Activated CD8-positive, alpha-beta memory T cell treated with anti-CD3 and anti-CD28 coated beads, Interleukin-2, amount 10 ng/mL, durations not matched to agents 7 days and 5 days (primary cell): ENCODE measurements around the gene AP3B1. TPM values are rescaled to one million over a fixed set of nuclear protein-coding genes. Genes with fewer than 3 reads are reported as not detected.
A peak's percentile ranks its signal among the peaks of the same experiment; 100 is the strongest.

Source experiments
- ATAC-seq: fragments of 150-1000 bp; cut with Tn5 transposase; one replicate; pipeline ENCODE4 v1.10.0; 2021; ENCODE audit warnings: moderate library complexity
- CTCF ChIA-PET: fragments of 350-600 bp; sonication (Branson Sonifier 250); formaldehyde crosslinking; loops from one replicate; lab custom pipeline; 2021; ENCODE audit warnings: antibody characterized with exemption; lab: Charles Lee
- DNase-seq: peaks from one replicate; pipeline ENCODE4 v3.0.0-alpha.2; 2020
- H3K27ac Mint-ChIP-seq: one replicate; pipeline ENCODE4 v1.8.0; 2021; ENCODE audit warnings: mild to moderate bottlenecking, mixed read lengths
- H3K27me3 Mint-ChIP-seq: one replicate; pipeline ENCODE4 v1.8.0; 2021; ENCODE audit warnings: mixed read lengths
- H3K36me3 Mint-ChIP-seq: one replicate; pipeline ENCODE4 v1.8.0; 2021; ENCODE audit warnings: mild to moderate bottlenecking, mixed read lengths
- H3K4me1 Mint-ChIP-seq: one replicate; pipeline ENCODE4 v1.8.0; 2021; ENCODE audit warnings: mixed read lengths
- H3K4me3 Mint-ChIP-seq: one replicate; pipeline ENCODE4 v1.8.0; 2021; ENCODE audit warnings: mild to moderate bottlenecking, moderate library complexity, mixed read lengths
- H3K9me3 Mint-ChIP-seq: one replicate; pipeline ENCODE4 v1.8.0; 2022; ENCODE audit warnings: low read depth, mixed read lengths
- total RNA-seq, 2 experiments: library from RNA; stranded (reverse); gene quantifications; one replicate each; pipeline ENCODE4 v1.2.3, GENCODE V29; 2021

Gene AP3B1
- total RNA-seq, 2 experiments from 2014 or later: 47.0 to 48.8 TPM

- Mint-ChIP-seq H3K36me3 (no peaks in the 10 kb centered on the region), H3K9me3 (no peaks in the 10 kb centered on the region), H3K4me1 (no peaks in the 10 kb centered on the region), H3K27me3 (no peaks in the 10 kb centered on the region), H3K4me3 (no peak overlapping the region), H3K27ac (no peak overlapping the region)
- ATAC-seq (no peak), DNase-seq (no peak)
- CTCF ChIA-PET: no interaction called here
Observed at GRCh38 chr5:77993141-77993854, 301.2 kb downstream of the AP3B1 start.

GRCh38 chr5:77991084-77991483 lies 303.4 kb downstream of the AP3B1 start:
- DNase-seq: no peak
- H3K27ac Mint-ChIP-seq: no peak overlapping the region
- H3K4me1 Mint-ChIP-seq: no peaks in the 10 kb centered on the region
- no peaks in the 10 kb centered on the region for H3K27me3 Mint-ChIP-seq
- ATAC-seq: no peak
- H3K36me3 Mint-ChIP-seq: no peaks in the 10 kb centered on the region
- CTCF ChIA-PET: no interaction called here
- no peaks in the 10 kb centered on the region for H3K9me3 Mint-ChIP-seq
- no peak overlapping the region for H3K4me3 Mint-ChIP-seq

GRCh38 chr5:77990020-77990419 lies 304.5 kb downstream of the AP3B1 start:
- CTCF ChIA-PET: no interaction called here
- H3K36me3 Mint-ChIP-seq: no peaks in the 10 kb centered on the region

GRCh38 chr5:77987988-77988387 lies 306.5 kb downstream of the AP3B1 start:
- Mint-ChIP-seq H3K4me3 (no peak overlapping the region), H3K9me3 (no peaks in the 10 kb centered on the region), H3K27me3 (peaks cover 7% of the 10 kb centered on the region), H3K4me1 (no peaks in the 10 kb centered on the region), H3K36me3 (no peaks in the 10 kb centered on the region), H3K27ac (no peak overlapping the region)
- ATAC-seq (no peak), DNase-seq (no peak)
- CTCF ChIA-PET: no interaction called here

More at GRCh38 chr5:77990020-77990419, 304.5 kb downstream of the AP3B1 start:
- Mint-ChIP-seq H3K4me3 (no peak overlapping the region), H3K27me3 (no peaks in the 10 kb centered on the region), H3K4me1 (no peaks in the 10 kb centered on the region), H3K9me3 (no peaks in the 10 kb centered on the region), H3K27ac (no peak overlapping the region)
- no peak for DNase-seq
- ATAC-seq: no peak

GRCh38 chr5:77987331-77987730 lies 307.2 kb downstream of the AP3B1 start:
- Mint-ChIP-seq H3K27ac (no peak overlapping the region), H3K36me3 (no peaks in the 10 kb centered on the region), H3K4me3 (no peak overlapping the region), H3K27me3 (peaks cover 12% of the 10 kb centered on the region), H3K9me3 (no peaks in the 10 kb centered on the region), H3K4me1 (no peaks in the 10 kb centered on the region)
- no peak for ATAC-seq
- no peak for DNase-seq
- CTCF ChIA-PET: no interaction called here

GRCh38 chr5:77986261-77986660 lies 308.2 kb downstream of the AP3B1 start:
- no peak for ATAC-seq
- H3K36me3 Mint-ChIP-seq: no peaks in the 10 kb centered on the region
- H3K4me3 Mint-ChIP-seq: no peak overlapping the region
- H3K27ac Mint-ChIP-seq: no peak overlapping the region
- DNase-seq: no peak
- CTCF ChIA-PET: no interaction called here
- no peaks in the 10 kb centered on the region for H3K9me3 Mint-ChIP-seq
- peaks cover 15% of the 10 kb centered on the region for H3K27me3 Mint-ChIP-seq
- no peaks in the 10 kb centered on the region for H3K4me1 Mint-ChIP-seq

- DNase-seq (no peak), ATAC-seq (no peak)
- Mint-ChIP-seq H3K27ac (no peak overlapping the region), H3K4me3 (no peak overlapping the region), H3K27me3 (peaks cover 17% of the 10 kb centered on the region), H3K4me1 (no peaks in the 10 kb centered on the region), H3K9me3 (no peaks in the 10 kb centered on the region), H3K36me3 (no peaks in the 10 kb centered on the region)
- CTCF ChIA-PET: interaction anchor here (1.1 kb wide), 2 partner anchors 10 to 13 kb away, joined by 3 to 5 read pairs; no protein-coding TSS in a partner anchor
Observed at GRCh38 chr5:77985247-77985646, 309.3 kb downstream of the AP3B1 start.

GRCh38 chr5:77984587-77984986 lies 309.9 kb downstream of the AP3B1 start:
- CTCF ChIA-PET: interaction anchor here (1.1 kb wide), 1 partner anchor 9 kb away, joined by 5 read pairs; no protein-coding TSS in a partner anchor
- no peaks in the 10 kb centered on the region for H3K36me3 Mint-ChIP-seq
- H3K27ac Mint-ChIP-seq: no peak overlapping the region
- no peaks in the 10 kb centered on the region for H3K4me1 Mint-ChIP-seq
- H3K27me3 Mint-ChIP-seq: peaks cover 24% of the 10 kb centered on the region
- no peaks in the 10 kb centered on the region for H3K9me3 Mint-ChIP-seq
- DNase-seq (no peak), ATAC-seq (no peak)
- no peak overlapping the region for H3K4me3 Mint-ChIP-seq

GRCh38 chr5:77983482-77984199 lies 310.9 kb downstream of the AP3B1 start:
- Mint-ChIP-seq H3K27me3 (peaks cover 28% of the 10 kb centered on the region), H3K4me3 (no peak overlapping the region), H3K4me1 (no peaks in the 10 kb centered on the region), H3K27ac (no peak overlapping the region), H3K36me3 (no peaks in the 10 kb centered on the region), H3K9me3 (no peaks in the 10 kb centered on the region)
- no peak for ATAC-seq
- no peak for DNase-seq
- CTCF ChIA-PET: no interaction called here

GRCh38 chr5:77981820-77982219 lies 312.7 kb downstream of the AP3B1 start:
- no peak for DNase-seq
- ATAC-seq: no peak
- no peaks in the 10 kb centered on the region for H3K36me3 Mint-ChIP-seq
- peaks cover 40% of the 10 kb centered on the region for H3K27me3 Mint-ChIP-seq
- no peaks in the 10 kb centered on the region for H3K4me1 Mint-ChIP-seq
- CTCF ChIA-PET: interaction anchor here (0.6 kb wide), 1 partner anchor 10 kb away, joined by 3 read pairs; no protein-coding TSS in a partner anchor
- H3K27ac Mint-ChIP-seq: no peak overlapping the region
- no peak overlapping the region for H3K4me3 Mint-ChIP-seq
- no peaks in the 10 kb centered on the region for H3K9me3 Mint-ChIP-seq

- H3K4me3 Mint-ChIP-seq: no peak overlapping the region
Observed at GRCh38 chr5:77974576-77974975, 319.9 kb downstream of the AP3B1 start.

GRCh38 chr5:77973253-77973609 lies 321.3 kb downstream of the AP3B1 start:
- H3K27me3 Mint-ChIP-seq: peaks cover 80% of the 10 kb centered on the region
- H3K9me3 Mint-ChIP-seq: no peaks in the 10 kb centered on the region
- DNase-seq: no peak
- peak overlapping the region; percentile 57 for H3K4me3 Mint-ChIP-seq
- H3K36me3 Mint-ChIP-seq: peaks cover 2% of the 10 kb centered on the region
- H3K27ac Mint-ChIP-seq: no peak overlapping the region
- ATAC-seq: no peak
- H3K4me1 Mint-ChIP-seq: peaks cover 11% of the 10 kb centered on the region
- CTCF ChIA-PET: no interaction called here

More at GRCh38 chr5:77974576-77974975, 319.9 kb downstream of the AP3B1 start:
- peaks cover 77% of the 10 kb centered on the region for H3K27me3 Mint-ChIP-seq
- H3K36me3 Mint-ChIP-seq: peaks cover 2% of the 10 kb centered on the region
- DNase-seq (no peak), ATAC-seq (no peak)
- CTCF ChIA-PET: interaction anchor here (2.1 kb wide), 1 partner anchor 10 kb away, joined by 5 read pairs; no protein-coding TSS in a partner anchor
- no peak overlapping the region for H3K27ac Mint-ChIP-seq
- peaks cover 11% of the 10 kb centered on the region for H3K4me1 Mint-ChIP-seq
- no peaks in the 10 kb centered on the region for H3K9me3 Mint-ChIP-seq

GRCh38 chr5:77972469-77973252 lies 321.8 kb downstream of the AP3B1 start:
- DNase-seq (no peak), ATAC-seq (peak; percentile 64)
- peaks cover 11% of the 10 kb centered on the region for H3K4me1 Mint-ChIP-seq
- H3K36me3 Mint-ChIP-seq: peaks cover 2% of the 10 kb centered on the region
- H3K4me3 Mint-ChIP-seq: peak overlapping the region; percentile 57
- H3K9me3 Mint-ChIP-seq: no peaks in the 10 kb centered on the region
- peaks cover 78% of the 10 kb centered on the region for H3K27me3 Mint-ChIP-seq
- no peak overlapping the region for H3K27ac Mint-ChIP-seq
- CTCF ChIA-PET: no interaction called here
